Measurements from ENCODE around the gene CFAP69.
"Not testable (repeated sequence)": the region's sequence is repeated elsewhere in the genome, so short reads cannot be mapped to it uniquely, and the experiment has no call there.

The CFAP69 gene

GRCh38 chr7:90276033-90276728 is 31.2 kb downstream of the CFAP69 start:
- no peak for DNase-seq

GRCh38 chr7:90288154-90288553 is 43.2 kb downstream of the CFAP69 start:
- DNase-seq = no peak

- DNase-seq = no peak
These were observed 45.5 kb downstream of the CFAP69 start for GRCh38 chr7:90290244-90291113.

GRCh38 chr7:90298145-90299038 is 53.4 kb downstream of the CFAP69 start:
- peak; percentile 38 for DNase-seq

- no peak for DNase-seq
These were observed 58.3 kb downstream of the CFAP69 start for GRCh38 chr7:90303241-90303640.

- no peak for DNase-seq
These were observed 64.9 kb downstream of the CFAP69 start for GRCh38 chr7:90309872-90310271.

- no peak for DNase-seq
These were observed 66.2 kb downstream of the CFAP69 start for GRCh38 chr7:90311175-90311574.

GRCh38 chr7:90312745-90313144 is 67.8 kb downstream of the CFAP69 start:
- no peak for DNase-seq

GRCh38 chr7:90313907-90314306 is 68.9 kb downstream of the CFAP69 start:
- no peak for DNase-seq

- DNase-seq = no peak
These were observed 75.0 kb downstream of the CFAP69 start for GRCh38 chr7:90320014-90320413.

GRCh38 chr7:90320418-90320800 is 75.4 kb downstream of the CFAP69 start:
- DNase-seq = no peak

GRCh38 chr7:90320801-90321494 is 76.0 kb downstream of the CFAP69 start, which contains the start of gene FAM237B:
Gene FAM237B, minus strand, starts transcription at chr7:90321304. Its CDS starts 1,556 bp downstream, at chr7:90319748.
- no peak for DNase-seq

- no peak for DNase-seq
These were observed 77.9 kb downstream of the CFAP69 start for GRCh38 chr7:90322837-90323236.

- no peak for DNase-seq
These were observed 81.5 kb downstream of the CFAP69 start for GRCh38 chr7:90326500-90326899.

- DNase-seq = no peak
These were observed 89.3 kb downstream of the CFAP69 start for GRCh38 chr7:90334193-90334843.

- not testable (repeated sequence) for DNase-seq
These were observed 90.0 kb downstream of the CFAP69 start for GRCh38 chr7:90334926-90335325.

- DNase-seq = peak; percentile 53
These were observed 92.1 kb downstream of the CFAP69 start for GRCh38 chr7:90337106-90337505.

- no peak for DNase-seq
These were observed 100.0 kb downstream of the CFAP69 start for GRCh38 chr7:90345016-90345415.

- DNase-seq = no peak
These were observed 100.8 kb downstream of the CFAP69 start for GRCh38 chr7:90345595-90346335.

GRCh38 chr7:90346336-90347125 is 101.6 kb downstream of the CFAP69 start, which contains the start of gene GTPBP10:
Gene GTPBP10, plus strand, starts transcription at chr7:90346716. Its CDS starts 26 bp downstream, at chr7:90346742.
- peak; percentile 87 for DNase-seq
